HepG2 (cell line): Measurements from ENCODE around the gene MYL3. TPM values are rescaled to one million over a fixed set of nuclear protein-coding genes. Genes with fewer than 3 reads are reported as not detected.

Experiments
- CREB1 ChIP-seq, 2 experiments: fragments of 450-650 bp in 1 of 2; IDR thresholded peaks; 2 replicates each; pipeline ENCODE4 v1.6.1; 2016 to 2017; ENCODE audit warnings: control low read depth in 1 of 2, mild to moderate bottlenecking in 1 of 2, missing compliant biosample characterization in 1 of 2, missing genetic modification characterization in 1 of 2
- SMC3 ChIP-seq: IDR thresholded peaks from 2 replicates; pipeline ENCODE4 v1.6.1; 2011; ENCODE audit warnings: low read length, improper control_type of control experiment
- TP53 ChIP-seq: sonication (generic); formaldehyde crosslinking; conservative IDR thresholded peaks from 2 replicates; pipeline ENCODE4 v1.4.0; 2020; ENCODE audit warnings: missing genetic modification reagents
- XRCC5 ChIP-seq: fragments of 200-400 bp; formaldehyde crosslinking; optimal IDR thresholded peaks from 2 replicates; pipeline ENCODE3; 2017; ENCODE audit warnings: mild to moderate bottlenecking, low read length
- ZBTB3 ChIP-seq: sonication (generic); formaldehyde crosslinking; IDR thresholded peaks from 2 replicates; pipeline ENCODE4 v1.4.0; 2020; ENCODE audit warnings: low read depth, mild to moderate bottlenecking, moderate library complexity, missing genetic modification reagents, borderline replicate concordance
- ZNF234 ChIP-seq: sonication (generic); formaldehyde crosslinking; conservative IDR thresholded peaks from 2 replicates; pipeline ENCODE4 v1.5.1; 2020; ENCODE audit warnings: mild to moderate bottlenecking, missing genetic modification reagents
- ZNF512 ChIP-seq: sonication (generic); formaldehyde crosslinking; IDR thresholded peaks from 2 replicates; pipeline ENCODE4 v1.4.0; 2020; ENCODE audit warnings: mild to moderate bottlenecking, missing genetic modification reagents
- ZNF850 ChIP-seq: sonication (generic); formaldehyde crosslinking; conservative IDR thresholded peaks from 2 replicates; pipeline ENCODE4 v1.9.0; 2021; ENCODE audit warnings: mild to moderate bottlenecking, missing genetic modification reagents
- polyA plus RNA-seq, 8 experiments: library from polyadenylated mRNA; depleted of rRNA in 3 of 8; stranded (reverse) in 7 of 8; unstranded in 1 of 8; fragments of >200 nt; fragmentation: Illumina TruSeq in 4 of 8; extraction: Trizol in 4 of 8; gene quantifications; 2 replicates each; pipeline versions ENCODE4 v1.2.1 to v1.2.3, GENCODE V29; 2011 to 2016; ENCODE audit warnings: low read depth in 4 of 8, missing spikeins in 1 of 8, mixed read lengths in 1 of 8; ENCODE audit not compliant: insufficient read depth in 1 of 8
- total RNA-seq, 5 experiments: library from RNA; depleted of rRNA; stranded (reverse); fragments of >200 nt; fragmentation: Illumina TruSeq; extraction: Trizol; gene quantifications; 2 replicates each; pipeline ENCODE4 v1.2.3, GENCODE V29; 2016; ENCODE audit warnings: low read depth in 1 of 5
- TF ChIP-seq, protein P1 (sequence below): sonication (generic); formaldehyde crosslinking; IDR thresholded peaks from 2 replicates; pipeline ENCODE4 v1.4.0; 2020; ENCODE audit warnings: missing genetic modification reagents, borderline replicate concordance
- TF ChIP-seq, protein P2 (sequence below): sonication (generic); formaldehyde crosslinking; IDR thresholded peaks from 2 replicates; pipeline ENCODE4 v1.5.0; 2020; ENCODE audit warnings: mild to moderate bottlenecking, missing genetic modification reagents, moderate library complexity

MYL3 gene
- total and polyA plus RNA-seq, 2 of the 13 experiments (the other 11 are each of a cell fraction or from before 2014, with no cell fraction given): not detected

GRCh38 chr3:46860017-46860809 is 3.0 kb downstream of the MYL3 start (continued):
- TF ChIP-seq CREB1 (IDR thresholded peaks at IDR 0.05): peak; percentile 21; the same call in 1 of the 2 replicates
- no peak for TF ChIP-seq CREB1 (CRISPR knock-in tag; IDR thresholded peaks at IDR 0.05)
- TF ChIP-seq, protein P1, sequence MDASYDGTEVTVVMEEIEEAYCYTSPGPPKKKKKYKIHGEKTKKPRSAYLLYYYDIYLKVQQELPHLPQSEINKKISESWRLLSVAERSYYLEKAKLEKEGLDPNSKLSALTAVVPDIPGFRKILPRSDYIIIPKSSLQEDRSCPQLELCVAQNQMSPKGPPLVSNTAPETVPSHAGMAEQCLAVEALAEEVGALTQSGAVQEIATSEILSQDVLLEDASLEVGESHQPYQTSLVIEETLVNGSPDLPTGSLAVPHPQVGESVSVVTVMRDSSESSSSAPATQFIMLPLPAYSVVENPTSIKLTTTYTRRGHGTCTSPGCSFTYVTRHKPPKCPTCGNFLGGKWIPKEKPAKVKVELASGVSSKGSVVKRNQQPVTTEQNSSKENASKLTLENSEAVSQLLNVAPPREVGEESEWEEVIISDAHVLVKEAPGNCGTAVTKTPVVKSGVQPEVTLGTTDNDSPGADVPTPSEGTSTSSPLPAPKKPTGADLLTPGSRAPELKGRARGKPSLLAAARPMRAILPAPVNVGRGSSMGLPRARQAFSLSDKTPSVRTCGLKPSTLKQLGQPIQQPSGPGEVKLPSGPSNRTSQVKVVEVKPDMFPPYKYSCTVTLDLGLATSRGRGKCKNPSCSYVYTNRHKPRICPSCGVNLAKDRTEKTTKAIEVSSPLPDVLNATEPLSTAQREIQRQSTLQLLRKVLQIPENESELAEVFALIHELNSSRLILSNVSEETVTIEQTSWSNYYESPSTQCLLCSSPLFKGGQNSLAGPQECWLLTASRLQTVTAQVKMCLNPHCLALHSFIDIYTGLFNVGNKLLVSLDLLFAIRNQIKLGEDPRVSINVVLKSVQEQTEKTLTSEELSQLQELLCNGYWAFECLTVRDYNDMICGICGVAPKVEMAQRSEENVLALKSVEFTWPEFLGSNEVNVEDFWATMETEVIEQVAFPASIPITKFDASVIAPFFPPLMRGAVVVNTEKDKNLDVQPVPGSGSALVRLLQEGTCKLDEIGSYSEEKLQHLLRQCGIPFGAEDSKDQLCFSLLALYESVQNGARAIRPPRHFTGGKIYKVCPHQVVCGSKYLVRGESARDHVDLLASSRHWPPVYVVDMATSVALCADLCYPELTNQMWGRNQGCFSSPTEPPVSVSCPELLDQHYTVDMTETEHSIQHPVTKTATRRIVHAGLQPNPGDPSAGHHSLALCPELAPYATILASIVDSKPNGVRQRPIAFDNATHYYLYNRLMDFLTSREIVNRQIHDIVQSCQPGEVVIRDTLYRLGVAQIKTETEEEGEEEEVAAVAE: no peak
- TF ChIP-seq, protein P2, sequence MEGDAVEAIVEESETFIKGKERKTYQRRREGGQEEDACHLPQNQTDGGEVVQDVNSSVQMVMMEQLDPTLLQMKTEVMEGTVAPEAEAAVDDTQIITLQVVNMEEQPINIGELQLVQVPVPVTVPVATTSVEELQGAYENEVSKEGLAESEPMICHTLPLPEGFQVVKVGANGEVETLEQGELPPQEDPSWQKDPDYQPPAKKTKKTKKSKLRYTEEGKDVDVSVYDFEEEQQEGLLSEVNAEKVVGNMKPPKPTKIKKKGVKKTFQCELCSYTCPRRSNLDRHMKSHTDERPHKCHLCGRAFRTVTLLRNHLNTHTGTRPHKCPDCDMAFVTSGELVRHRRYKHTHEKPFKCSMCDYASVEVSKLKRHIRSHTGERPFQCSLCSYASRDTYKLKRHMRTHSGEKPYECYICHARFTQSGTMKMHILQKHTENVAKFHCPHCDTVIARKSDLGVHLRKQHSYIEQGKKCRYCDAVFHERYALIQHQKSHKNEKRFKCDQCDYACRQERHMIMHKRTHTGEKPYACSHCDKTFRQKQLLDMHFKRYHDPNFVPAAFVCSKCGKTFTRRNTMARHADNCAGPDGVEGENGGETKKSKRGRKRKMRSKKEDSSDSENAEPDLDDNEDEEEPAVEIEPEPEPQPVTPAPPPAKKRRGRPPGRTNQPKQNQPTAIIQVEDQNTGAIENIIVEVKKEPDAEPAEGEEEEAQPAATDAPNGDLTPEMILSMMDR: peak; percentile 75
- TF ChIP-seq ZNF850 (CRISPR knock-in tag): no peak
- TF ChIP-seq XRCC5: peak; percentile 64
- TF ChIP-seq ZNF234 (CRISPR knock-in tag): no peak
- 0 out of 2 replicates have a peak, but pooled peaks have one; percentile 13 for TF ChIP-seq SMC3
- TF ChIP-seq ZBTB3 (CRISPR knock-in tag): no peak
- TF ChIP-seq ZNF512 (CRISPR knock-in tag): no peak
- no peak for TF ChIP-seq TP53 (CRISPR knock-in tag)
